ENCODE results near the gene BANF2. TPM values are rescaled to one million over a fixed set of nuclear protein-coding genes. Genes with fewer than 3 reads are reported as not detected.

The BANF2 gene
- total and polyA plus RNA-seq, 12 donors, result not detected

DNA sequence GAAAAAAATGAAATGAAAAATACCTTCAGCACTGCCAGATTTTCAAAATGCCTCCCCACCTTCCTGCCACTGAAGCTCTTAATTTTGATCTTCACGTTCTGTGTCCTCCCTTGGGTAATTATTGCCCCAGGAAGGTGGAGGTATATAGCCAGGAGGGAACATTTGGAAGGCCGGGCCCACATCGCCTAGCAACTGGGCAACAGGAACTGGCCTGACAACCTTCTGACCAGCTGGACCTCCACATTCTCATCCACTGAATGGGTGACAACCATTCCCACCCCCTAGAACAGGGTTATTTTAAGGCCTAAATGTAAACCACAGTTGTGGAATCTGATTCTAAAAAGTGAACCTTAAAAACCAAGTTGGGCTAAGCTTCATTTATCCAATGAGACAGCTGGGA is 20.9 kb upstream of the BANF2 start:
- Histone ChIP-seq H3K27ac (no peak overlapping the region), H3K27me3 (no peaks in the 10 kb centered on the region), H3K9me3 (no peaks in the 10 kb centered on the region), H3K4me3 (no peak overlapping the region), H3K36me3 (peaks cover 0 to 51% (median 6%) of the 10 kb centered on the region in 9 donors), H3K4me1 (peaks cover 9 to 72% (median 37%) of the 10 kb centered on the region in 9 donors)
- ATAC-seq, result no peak
- 78 to 82% methylated on average over 3 of the region's 3 CpGs for WGBS, 2 donors
- intact Hi-C loops (cut with DNase I), result loop anchor here in 1 of 10 donors (10.0 kb wide), 1 partner anchor 226 kb away; no protein-coding TSS in a partner anchor
- TF ChIP-seq CTCF (IDR thresholded peaks at IDR 0.05), result no peak
- no peak for DNase-seq

- H3K27ac ChIP-seq, result peak overlapping the region; percentile 73 to 100 (median 94)
- intact Hi-C loops (cut with DNase I), result loop anchor here (2.0 to 10.0 kb wide), 13 partner anchors 75 to 285 kb away; partner anchors contain the start of genes DSTN (in 1 of the 10), MGME1 (in 1 of the 10) and SNX5 (in 1 of the 10)
- H3K4me1 ChIP-seq, result peaks cover 8 to 59% (median 31%) of the 10 kb centered on the region in 9 donors
- ATAC-seq, result peak in 1 of 8 donors; percentile 2
- no peak for TF ChIP-seq CTCF (IDR thresholded peaks at IDR 0.05)
- peaks cover 0 to 46% (median 6%) of the 10 kb centered on the region in 9 donors for H3K36me3 ChIP-seq
- DNase-seq, result peak; percentile 42
- H3K27me3 ChIP-seq, result peaks cover 0 to 5% (median 0%) of the 10 kb centered on the region in 7 donors
- no peaks in the 10 kb centered on the region for H3K9me3 ChIP-seq
- H3K4me3 ChIP-seq, result peak overlapping the region; percentile 34 to 87 (median 82)
- 37 to 48% methylated on average over 27 of the region's 27 CpGs for WGBS, 2 donors
Observed at GRCh38 chr20:17679941-17680835, 19.6 kb upstream of the BANF2 start.

DNA sequence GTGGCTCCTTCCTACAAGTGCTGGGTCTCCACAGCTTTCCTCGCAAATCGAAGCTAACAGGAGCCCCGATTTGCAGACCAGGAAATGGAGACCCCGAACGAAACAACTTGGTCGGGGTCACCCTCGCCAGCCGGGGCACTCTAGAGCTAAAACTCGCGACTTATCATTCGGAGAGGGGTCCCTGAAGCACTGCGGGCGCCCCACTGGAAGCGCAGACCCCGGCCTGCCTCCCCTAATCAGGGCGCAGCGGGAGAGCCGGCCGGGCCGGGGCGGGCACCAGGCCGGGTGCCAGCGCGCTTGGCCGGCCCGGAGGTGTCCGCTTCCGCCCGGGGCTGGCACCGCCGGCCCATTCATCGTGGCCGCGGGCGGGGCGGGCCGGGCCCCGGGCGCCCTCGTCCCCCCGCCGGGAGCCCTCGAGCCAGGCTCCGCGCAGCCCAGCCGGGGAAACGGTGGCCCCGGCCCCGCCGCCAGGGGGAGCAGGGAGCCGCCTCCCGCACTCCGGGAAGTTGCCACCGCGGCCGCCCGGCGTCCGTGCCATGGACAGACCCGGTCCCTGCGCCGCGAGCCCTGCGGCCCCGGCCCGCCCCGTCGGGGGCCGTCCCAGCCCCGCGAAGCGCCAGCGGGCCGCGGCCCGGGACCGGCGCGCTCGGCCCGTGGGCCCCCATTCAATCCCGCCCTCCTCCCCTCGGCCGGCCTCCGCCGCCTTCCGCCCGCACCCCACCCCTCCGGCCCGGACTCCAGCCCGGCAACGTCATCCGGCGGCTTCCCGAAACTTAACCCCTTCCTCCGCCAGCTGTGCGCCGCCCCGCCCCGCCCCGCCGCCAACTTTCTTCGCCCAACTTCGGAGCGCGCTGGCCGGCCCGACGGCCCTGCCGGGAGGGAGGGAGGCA is 18.7 kb upstream of the BANF2 start:
- Histone ChIP-seq H3K9me3 (no peaks in the 10 kb centered on the region), H3K4me1 (peaks cover 6 to 50% (median 22%) of the 10 kb centered on the region in 9 donors), H3K36me3 (peaks cover 0 to 39% (median 6%) of the 10 kb centered on the region in 9 donors), H3K27me3 (peaks cover 0 to 5% (median 0%) of the 10 kb centered on the region in 7 donors), H3K4me3 (peak overlapping the region; percentile 34 to 87 (median 82)), H3K27ac (peak overlapping the region; percentile 73 to 100 (median 94))
- DNase-seq (peak; percentile 86 to 87), ATAC-seq (peak; percentile 13 to 54 (median 29))
- TF ChIP-seq CTCF (IDR thresholded peaks at IDR 0.05), result peak; percentile 40 to 84 (median 64)
- WGBS, 2 donors, result 1 to 3% methylated on average over 55 to 110 of the region's 110 CpGs
- intact Hi-C loops (cut with DNase I), result loop anchor here in 9 of 10 donors (1.0 to 10.0 kb wide), 13 partner anchors 74 to 284 kb away; partner anchors contain the start of genes DSTN (in 1 of the 9), MGME1 (in 1 of the 9) and SNX5 (in 1 of the 9)
